ENCODE measurements around the gene AKAP12.

Gene AKAP12

DNA sequence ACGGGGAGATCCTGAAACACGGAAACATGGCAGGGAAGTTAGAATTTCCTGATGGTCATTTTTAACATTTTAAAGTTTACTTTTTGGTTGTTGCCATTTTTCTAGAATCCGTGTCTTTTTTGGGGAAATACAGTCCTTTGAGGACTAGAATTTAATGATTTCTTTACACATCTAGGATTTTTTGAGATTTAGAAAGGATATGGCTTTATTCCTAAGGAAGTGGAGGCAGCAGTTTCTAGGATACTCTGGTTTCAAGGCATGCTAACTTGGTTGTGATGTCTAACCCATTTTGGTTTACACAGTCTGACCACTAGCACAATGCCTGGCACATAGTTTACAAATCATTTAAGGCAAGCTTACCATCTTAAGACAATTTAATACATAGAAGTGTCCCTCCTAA, 152.7 kb downstream of the AKAP12 start:
- DNase-seq (ENCODE audit: insufficient read length, low spot score) (no peak), FAIRE-seq (no peak)
- TF ChIP-seq CTCF (IDR thresholded peaks at IDR 0.05; ENCODE audit: insufficient read depth, missing control alignments): no peak

- no peak for FAIRE-seq
- TF ChIP-seq CTCF (IDR thresholded peaks at IDR 0.05; ENCODE audit: insufficient read depth, missing control alignments): no peak
Observed at GRCh38 chr6:151393410-151393809, 153.6 kb downstream of the AKAP12 start.

DNA sequence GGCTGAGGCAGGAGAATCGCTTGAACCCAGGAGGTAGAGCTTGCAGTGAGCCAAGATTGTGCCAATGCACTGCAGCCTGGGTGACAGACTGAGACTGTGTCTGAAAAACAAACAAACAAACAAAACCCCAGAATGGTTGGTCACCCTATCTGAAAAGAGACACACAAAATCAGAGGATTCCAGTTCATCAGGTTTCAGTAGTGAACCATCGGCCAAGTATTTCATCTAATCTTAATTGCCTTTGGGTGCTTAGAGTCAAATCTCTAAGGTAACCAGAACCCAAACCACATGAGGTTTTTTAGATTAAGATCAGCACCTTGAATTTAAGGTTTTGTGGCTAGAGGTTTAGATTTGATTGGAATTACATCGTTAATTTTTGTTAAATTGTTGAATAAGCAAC, 159.9 kb downstream of the AKAP12 start:
- FAIRE-seq: no peak
- no peak for TF ChIP-seq CTCF (IDR thresholded peaks at IDR 0.05; ENCODE audit: insufficient read depth, missing control alignments)
- DNase-seq (ENCODE audit: insufficient read length, low spot score): no peak

More at GRCh38 chr6:151393410-151393809, 153.6 kb downstream of the AKAP12 start:
- DNase-seq (ENCODE audit: insufficient read length, low spot score): no peak

DNA sequence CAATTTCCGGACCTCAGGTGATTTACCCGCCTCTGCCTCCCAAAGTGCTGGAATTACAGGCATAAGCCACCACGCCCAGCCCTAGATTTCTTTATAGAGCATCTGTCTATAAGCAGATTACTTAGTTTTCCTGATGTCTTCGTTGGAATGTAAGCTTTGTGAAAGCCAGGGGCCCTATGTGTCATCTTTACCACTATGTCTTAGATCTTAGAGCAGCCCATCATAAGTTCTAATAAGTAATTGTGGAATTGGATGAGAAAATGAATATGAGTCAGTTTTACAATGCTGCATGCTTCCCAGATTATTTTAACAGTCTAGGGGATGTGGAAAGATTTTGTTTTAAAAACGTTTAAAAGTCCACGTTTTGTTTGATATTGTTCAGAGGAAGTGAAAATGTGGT, 160.7 kb downstream of the AKAP12 start:
- FAIRE-seq (no peak), DNase-seq (ENCODE audit: insufficient read length, low spot score) (no peak)
- no peak for TF ChIP-seq CTCF (IDR thresholded peaks at IDR 0.05; ENCODE audit: insufficient read depth, missing control alignments)

GRCh38 chr6:151402228-151402627, 162.5 kb downstream of the AKAP12 start:
- TF ChIP-seq CTCF (IDR thresholded peaks at IDR 0.05; ENCODE audit: insufficient read depth, missing control alignments): no peak
- DNase-seq (ENCODE audit: insufficient read length, low spot score) (no peak), FAIRE-seq (no peak)

DNA sequence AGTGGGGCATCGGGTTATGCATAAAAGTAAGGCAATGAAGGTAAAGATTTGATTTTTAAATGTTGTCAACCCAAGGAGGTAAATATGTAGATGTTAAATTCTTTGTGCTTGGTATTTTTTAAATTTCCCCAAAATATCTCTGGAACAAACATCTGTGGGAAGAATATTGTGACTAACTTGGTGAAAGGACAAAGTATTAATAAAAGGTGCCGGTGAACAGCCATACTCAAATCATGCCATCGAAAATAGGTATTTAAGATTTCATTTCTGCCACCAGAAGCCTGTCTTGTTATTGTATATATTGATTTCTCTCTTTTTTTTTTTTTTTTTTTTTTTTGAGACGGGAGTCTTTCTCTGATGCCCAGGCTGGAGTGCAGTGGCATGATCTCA, 164.1 kb downstream of the AKAP12 start:
- TF ChIP-seq CTCF (IDR thresholded peaks at IDR 0.05; ENCODE audit: insufficient read depth, missing control alignments): no peak
- DNase-seq (ENCODE audit: insufficient read length, low spot score) (no peak), FAIRE-seq (no peak)

Measured in D721Med (cell line).